NCI-H2107 treated with DMSO at 0.1 percent for 48 hours (cell line): ENCODE data around the gene INTS4.
"Not testable (repeated sequence)": the region's sequence is repeated elsewhere in the genome, so short reads cannot be mapped to it uniquely, and the experiment has no call there.

Experiments used
- DNase-seq: peaks from one replicate; lab custom pipeline; 2025; ENCODE audit not compliant: unreplicated experiment; lab: John Stamatoyannopoulos, UW

INTS4 gene

DNA sequence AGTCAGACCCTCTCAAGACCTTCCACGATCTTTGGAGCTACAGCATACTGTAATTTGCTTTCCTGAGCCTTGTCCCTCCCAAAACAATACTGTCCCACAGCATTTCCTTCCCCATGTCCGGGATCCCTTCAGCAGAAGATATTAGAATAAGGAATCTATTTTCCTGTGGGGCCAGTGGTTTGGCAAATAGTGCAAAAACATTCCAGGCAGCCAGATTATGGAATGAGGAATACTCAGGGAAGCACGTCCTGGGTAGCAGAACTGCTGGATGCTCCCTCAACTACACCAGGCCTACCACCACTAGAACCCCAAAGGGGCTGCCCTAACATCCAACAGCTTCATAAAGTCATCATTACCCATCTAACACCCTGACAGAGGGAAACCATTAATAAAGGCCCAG lies 112.1 kb downstream of the INTS4 start:
- DNase-seq: no peak

- peak; percentile 23 for DNase-seq
These were observed 115.2 kb downstream of the INTS4 start for GRCh38 chr11:77879218-77879617.

- not testable (repeated sequence) for DNase-seq
These were observed 116.2 kb downstream of the INTS4 start for GRCh38 chr11:77878247-77878646.

DNA sequence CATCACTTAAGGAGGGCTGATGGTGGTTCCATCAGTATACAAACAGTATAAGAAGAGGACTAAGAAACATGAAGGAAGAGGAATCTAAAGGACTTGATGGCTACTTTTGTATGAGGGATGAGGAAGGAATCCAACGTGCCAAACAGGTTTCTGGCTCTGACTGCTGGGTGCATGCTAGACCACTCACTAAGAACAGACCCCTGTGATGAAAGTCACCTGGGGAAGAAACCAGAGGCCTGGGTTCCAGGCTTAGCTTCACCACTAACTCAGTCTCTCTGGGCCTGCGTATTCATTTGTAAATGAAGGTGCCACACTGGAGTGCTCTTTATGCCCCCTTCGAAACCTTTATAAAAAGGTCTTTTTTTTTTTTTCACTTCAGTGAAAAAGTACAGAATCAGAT lies 118.4 kb downstream of the INTS4 start:
- DNase-seq: no peak

DNA sequence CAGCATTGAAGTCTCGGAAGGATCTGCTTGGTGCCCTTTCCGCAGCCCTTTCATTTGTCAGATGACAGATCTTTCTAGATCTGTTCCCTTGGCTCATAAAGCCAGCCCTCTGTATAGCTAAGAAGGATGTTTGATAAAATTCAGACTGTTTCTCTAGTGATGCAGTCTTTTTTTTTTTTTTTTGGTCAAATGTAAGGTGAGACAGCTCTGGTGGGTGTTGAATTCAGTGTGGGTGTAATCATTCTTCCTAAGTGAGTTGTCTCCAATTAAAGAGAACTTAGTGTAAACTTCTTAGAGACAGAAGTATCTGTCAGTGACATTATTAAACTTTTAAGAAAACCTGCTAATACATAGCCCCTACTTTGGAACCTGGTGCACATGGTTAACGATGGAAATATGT lies 120.3 kb downstream of the INTS4 start:
- no peak for DNase-seq

DNA sequence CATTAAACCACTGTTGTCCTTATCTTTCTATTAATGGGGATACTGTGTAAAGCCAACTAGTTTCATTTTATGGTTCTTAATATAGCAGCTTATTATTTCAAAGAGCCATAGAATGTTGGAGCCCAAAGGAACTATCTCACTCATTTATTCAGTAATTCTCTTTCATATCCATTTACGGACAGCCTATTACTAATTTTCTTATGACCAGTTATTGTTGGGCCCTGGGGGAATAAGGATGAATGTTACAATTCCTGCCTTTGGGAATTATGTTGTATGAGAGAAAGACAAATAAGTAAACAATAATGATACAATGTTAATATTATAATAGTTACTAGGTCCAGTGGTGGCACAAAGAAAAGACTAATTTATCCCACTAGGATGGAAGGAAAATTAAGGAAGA lies 121.1 kb downstream of the INTS4 start:
- DNase-seq: no peak

DNA sequence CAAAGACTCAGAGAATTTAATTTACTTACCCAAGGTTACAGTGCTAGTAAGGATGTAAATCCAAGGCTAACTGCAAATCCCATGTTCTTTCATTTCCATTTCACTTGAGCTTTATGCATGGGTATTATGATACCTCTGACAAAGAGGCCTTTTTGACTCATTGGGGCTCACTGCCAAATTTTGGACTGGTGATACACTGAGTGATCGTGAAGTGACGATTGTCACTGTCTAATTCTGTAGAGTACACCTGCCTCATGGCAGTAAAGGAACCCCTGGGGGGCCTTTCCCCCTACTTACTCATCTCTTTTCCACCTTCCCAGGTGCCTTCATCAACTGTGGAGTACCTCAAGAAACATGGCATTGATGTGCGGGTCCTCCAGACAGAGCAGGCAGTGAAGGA lies 122.6 kb downstream of the INTS4 start:
- no peak for DNase-seq

GRCh38 chr11:77868744-77869143 lies 125.7 kb downstream of the INTS4 start:
- DNase-seq: no peak

GRCh38 chr11:77866336-77866735 lies 128.1 kb downstream of the INTS4 start:
- DNase-seq: no peak

- no peak for DNase-seq
These were observed 128.7 kb downstream of the INTS4 start for GRCh38 chr11:77865805-77866204.

- not testable (repeated sequence) for DNase-seq
These were observed 133.0 kb downstream of the INTS4 start for GRCh38 chr11:77861444-77861843.

GRCh38 chr11:77857906-77858457 lies 136.5 kb downstream of the INTS4 start:
- DNase-seq: not testable (repeated sequence)

DNA sequence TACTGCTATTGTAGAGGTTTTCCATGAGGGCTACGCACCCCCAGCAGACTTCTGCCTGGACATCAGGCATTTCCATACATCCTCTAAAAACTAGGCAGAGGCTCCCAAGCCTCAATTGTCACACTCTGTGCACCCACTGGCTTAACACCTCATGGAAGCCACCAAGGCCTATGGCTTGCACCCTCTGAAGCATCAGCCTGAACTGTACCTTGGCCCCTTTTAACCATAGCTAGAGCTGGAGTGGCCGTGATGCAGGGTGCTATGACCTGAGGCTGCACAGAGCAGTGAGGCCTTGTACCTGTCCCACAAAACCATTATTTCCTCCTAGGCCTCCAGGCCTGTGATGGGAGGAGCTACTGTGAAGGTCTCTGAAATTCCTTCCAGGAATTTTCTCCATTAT lies 139.6 kb downstream of the INTS4 start:
- DNase-seq: no peak

- no peak for DNase-seq
These were observed 143.0 kb downstream of the INTS4 start for GRCh38 chr11:77851503-77851902.

DNA sequence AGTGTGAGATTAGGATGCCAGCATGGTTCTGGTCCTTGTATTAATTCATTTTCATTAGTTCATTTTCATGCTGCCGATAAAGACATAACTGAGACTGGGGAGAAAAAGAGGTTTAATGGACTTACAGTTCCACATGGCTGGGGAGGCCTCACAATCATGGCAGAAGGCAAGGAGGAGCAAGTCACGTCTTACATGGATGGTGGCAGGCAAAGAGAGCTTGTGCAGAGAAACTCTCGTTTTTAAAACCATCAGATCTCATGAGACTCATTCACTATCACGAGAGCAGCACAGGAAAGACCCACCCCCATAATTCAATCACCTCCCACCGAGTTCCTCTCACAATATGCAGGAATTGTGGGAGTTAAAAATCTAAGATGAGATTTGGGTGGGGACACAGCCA lies 150.8 kb downstream of the INTS4 start:
- not testable (repeated sequence) for DNase-seq

- no peak for DNase-seq
These were observed 151.9 kb downstream of the INTS4 start for GRCh38 chr11:77842441-77843121.

GRCh38 chr11:77833302-77833701 lies 161.2 kb downstream of the INTS4 start:
- DNase-seq: no peak

- no peak for DNase-seq
These were observed 165.5 kb downstream of the INTS4 start for GRCh38 chr11:77828926-77829325.
